Mesenchymal stem cell (in vitro differentiated cells and primary cell): ENCODE measurements around the gene PRKAG1.

Source experiments
- DNase-seq: peaks from one replicate; pipeline ENCODE4 v3.0.0-alpha.2; 2013
- H2AFZ ChIP-seq: one replicate; pipeline ENCODE4 v1.6.1; 2013; ENCODE audit warnings: low read depth, mild to moderate bottlenecking, control low read depth, inconsistent platforms, low read length, moderate library complexity
- H2AK5ac ChIP-seq: 2 replicates; pipeline ENCODE4 v1.6.1; 2013; ENCODE audit warnings: low read length, moderate library complexity, mild to moderate bottlenecking, inconsistent platforms; ENCODE audit not compliant: severe bottlenecking
- H2BK120ac ChIP-seq: one replicate; pipeline ENCODE4 v1.6.1; 2013; ENCODE audit warnings: low read depth, mild to moderate bottlenecking, inconsistent platforms, low read length, moderate library complexity
- H2BK12ac ChIP-seq, 2 experiments: one replicate each; pipeline ENCODE4 v1.6.1; 2013; ENCODE audit warnings: inconsistent platforms in 2 of 2, low read length in 2 of 2, mild to moderate bottlenecking in 2 of 2, moderate library complexity in 2 of 2, control low read depth in 1 of 2
- H2BK15ac ChIP-seq: one replicate; pipeline ENCODE4 v1.6.1; 2013; ENCODE audit warnings: mild to moderate bottlenecking, low read depth, inconsistent platforms; ENCODE audit not compliant: poor library complexity, severe bottlenecking
- H2BK5ac ChIP-seq: 2 replicates; pipeline ENCODE4 v1.6.1; 2013; ENCODE audit warnings: low read depth, mild to moderate bottlenecking, low read length, control low read depth, inconsistent platforms; ENCODE audit not compliant: poor library complexity, severe bottlenecking
- H3K14ac ChIP-seq, 2 experiments: one replicate each; pipeline ENCODE4 v1.6.1; 2013; ENCODE audit warnings: inconsistent platforms in 2 of 2, low read length in 2 of 2, control low read depth in 1 of 2, mild to moderate bottlenecking in 1 of 2, moderate library complexity in 1 of 2
- H3K18ac ChIP-seq, 2 experiments: one replicate each; pipeline ENCODE4 v1.6.1; 2013; ENCODE audit warnings: inconsistent platforms in 2 of 2, low read length in 2 of 2, control low read depth in 1 of 2, low read depth in 1 of 2, mild to moderate bottlenecking in 1 of 2
- H3K23ac ChIP-seq, 2 experiments: one replicate each; pipeline ENCODE4 v1.6.1; 2013; ENCODE audit warnings: inconsistent platforms in 2 of 2, low read length in 2 of 2, mild to moderate bottlenecking in 2 of 2, moderate library complexity in 2 of 2, control low read depth in 1 of 2
- H3K27ac ChIP-seq: 2 replicates; pipeline ENCODE4 v1.5.1; 2013; ENCODE audit warnings: mild to moderate bottlenecking, moderate library complexity, low read length, control low read depth, inconsistent platforms; ENCODE audit not compliant: poor library complexity, severe bottlenecking
- H3K27me3 ChIP-seq, 2 experiments: 2 replicates each; pipeline versions ENCODE4 v1.6.1 to v1.7.0; 2013; ENCODE audit warnings: low read length in 2 of 2, mild to moderate bottlenecking in 2 of 2, moderate library complexity in 2 of 2, control low read depth in 1 of 2, inconsistent platforms in 1 of 2; ENCODE audit not compliant: control insufficient read depth in 1 of 2, insufficient read depth in 1 of 2
- H3K36me3 ChIP-seq, 2 experiments: 2 replicates each; pipeline versions ENCODE4 v1.6.1 to v1.7.0; 2013; ENCODE audit warnings: low read length in 2 of 2, control low read depth in 1 of 2, inconsistent platforms in 1 of 2, low read depth in 1 of 2, mild to moderate bottlenecking in 1 of 2; ENCODE audit not compliant: insufficient read depth in 2 of 2, control insufficient read depth in 1 of 2
- H3K4ac ChIP-seq, 2 experiments: one replicate each; pipeline ENCODE4 v1.6.1; 2013; ENCODE audit warnings: inconsistent platforms in 2 of 2, low read length in 2 of 2, mild to moderate bottlenecking in 2 of 2, moderate library complexity in 2 of 2, control low read depth in 1 of 2, low read depth in 1 of 2
- H3K4me1 ChIP-seq: 2 replicates; pipeline ENCODE4 v1.6.1; 2013; ENCODE audit warnings: low read depth, low read length, control low read depth; ENCODE audit not compliant: control insufficient read depth, insufficient read depth
- H3K4me2 ChIP-seq: 2 replicates; pipeline ENCODE4 v1.6.1; 2013; ENCODE audit warnings: low read length, mild to moderate bottlenecking, inconsistent platforms; ENCODE audit not compliant: poor library complexity, severe bottlenecking
- H3K4me3 ChIP-seq, 2 experiments: 2 replicates each; pipeline versions ENCODE4 v1.5.1 to v1.7.0; 2013; ENCODE audit warnings: low read length in 2 of 2, mild to moderate bottlenecking in 2 of 2, control low read depth in 1 of 2, low read depth in 1 of 2; ENCODE audit not compliant: insufficient read depth in 1 of 2
- H3K79me1 ChIP-seq: replicated peaks from 2 replicates; pipeline ENCODE4 v1.6.1; 2013; ENCODE audit warnings: mild to moderate bottlenecking, control low read depth, low read length, inconsistent platforms; ENCODE audit not compliant: poor library complexity, severe bottlenecking
- H3K9ac ChIP-seq: 2 replicates; pipeline ENCODE4 v1.7.0; 2013; ENCODE audit warnings: mild to moderate bottlenecking, low read length, moderate library complexity
- H3K9me3 ChIP-seq: 2 replicates; pipeline ENCODE4 v1.7.0; 2013; ENCODE audit warnings: mild to moderate bottlenecking, low read length; ENCODE audit not compliant: control insufficient read depth
- H4K8ac ChIP-seq: one replicate; pipeline ENCODE4 v1.6.1; 2013; ENCODE audit warnings: inconsistent platforms, mild to moderate bottlenecking, low read length, moderate library complexity
- H4K91ac ChIP-seq: one replicate; pipeline ENCODE4 v1.6.1; 2013; ENCODE audit warnings: mild to moderate bottlenecking, low read length, inconsistent platforms
- whole genome bisulfite sequencing: methylation state at CpG from one replicate; pipeline ENCODE4 v1.1.7; 2013; ENCODE audit warnings: mixed read lengths; 5-methylcytosine and 5-hydroxymethylcytosine counted together

The PRKAG1 gene

GRCh38 chr12:49059045-49059298, 40.4 kb upstream of the PRKAG1 start:
- H4K8ac ChIP-seq = no peak overlapping the region
- no peaks in the 10 kb centered on the region for H3K9me3 ChIP-seq
- no peak overlapping the region for H2BK120ac ChIP-seq
- no peak for DNase-seq
- peak overlapping the region; percentile 94 to 96 for H3K4me3 ChIP-seq
- peak overlapping the region in 1 of 2 experiments; percentile 98 for H3K18ac ChIP-seq
- no peak overlapping the region for H4K91ac ChIP-seq
- H3K4me2 ChIP-seq = peak overlapping the region; percentile 84
- no peak overlapping the region for H2BK15ac ChIP-seq
- H2AK5ac ChIP-seq = no peak overlapping the region
- H2BK5ac ChIP-seq = no peak overlapping the region
- peak overlapping the region; percentile 47 to 99 for H3K4ac ChIP-seq
- H3K23ac ChIP-seq = no peak overlapping the region
- H3K4me1 ChIP-seq = peaks cover 23% of the 10 kb centered on the region
- peak overlapping the region; percentile 66 for H3K27ac ChIP-seq
- no peak overlapping the region for H2AFZ ChIP-seq
- peaks cover 10 to 15% of the 10 kb centered on the region in 2 experiments for H3K36me3 ChIP-seq
- H3K27me3 ChIP-seq = no peaks in the 10 kb centered on the region
- peaks cover 8% of the 10 kb centered on the region for H3K79me1 ChIP-seq
- peak overlapping the region in 1 of 2 experiments; percentile 41 for H3K14ac ChIP-seq
- H3K9ac ChIP-seq = peak overlapping the region; percentile 97
- no peak overlapping the region for H2BK12ac ChIP-seq
- 0% methylated on average over 1 of the region's 1 CpG for WGBS

DNA sequence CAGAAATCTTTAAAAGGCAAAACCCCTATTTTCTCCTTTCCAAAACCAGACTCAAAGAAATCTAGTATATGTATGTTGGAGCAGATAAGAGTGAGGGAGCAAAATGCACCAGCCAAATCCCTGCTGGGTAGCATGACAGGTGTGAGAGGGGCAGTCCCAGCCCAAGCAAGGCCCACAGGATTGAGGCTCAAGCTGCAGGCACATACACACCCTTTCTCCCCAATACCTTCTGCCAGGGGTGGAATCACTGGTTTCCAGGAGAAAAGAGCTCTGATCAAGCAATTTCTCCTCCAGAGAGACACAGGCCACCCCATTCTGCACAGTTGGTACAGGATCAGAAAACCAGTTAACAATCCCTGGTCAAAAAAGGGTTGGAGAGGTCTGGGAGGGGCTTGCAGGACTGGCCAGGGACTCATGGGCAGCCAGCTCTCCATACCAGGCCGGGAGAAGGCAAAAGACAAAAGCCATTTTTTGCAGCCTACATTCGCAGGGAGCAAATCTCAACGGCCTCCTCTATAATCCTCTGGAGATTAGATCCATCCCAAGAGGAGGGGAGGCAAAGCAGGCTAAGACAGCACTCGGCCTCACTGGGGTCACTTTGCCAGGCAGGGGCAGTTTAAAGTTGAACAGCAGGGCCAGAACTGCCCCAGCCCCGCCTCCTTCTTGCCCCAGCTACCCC, 39.9 kb upstream of the PRKAG1 start:
- H3K27me3 ChIP-seq = no peaks in the 10 kb centered on the region
- no peak overlapping the region for H2AK5ac ChIP-seq
- H3K4me2 ChIP-seq = peak overlapping the region; percentile 84
- peak overlapping the region; percentile 94 to 96 for H3K4me3 ChIP-seq
- WGBS = 2% methylated on average over 5 of the region's 5 CpGs
- no peak overlapping the region for H2BK120ac ChIP-seq
- H3K18ac ChIP-seq = no peak overlapping the region
- H2BK12ac ChIP-seq = no peak overlapping the region
- H3K23ac ChIP-seq = no peak overlapping the region
- H3K9ac ChIP-seq = peak overlapping the region; percentile 97
- peak overlapping the region; percentile 66 for H3K27ac ChIP-seq
- H3K4ac ChIP-seq = peak overlapping the region in 1 of 2 experiments; percentile 43
- H4K91ac ChIP-seq = no peak overlapping the region
- H3K36me3 ChIP-seq = peaks cover 14 to 20% of the 10 kb centered on the region in 2 experiments
- H3K4me1 ChIP-seq = peaks cover 27% of the 10 kb centered on the region
- no peak overlapping the region for H2BK5ac ChIP-seq
- no peak for DNase-seq
- H3K14ac ChIP-seq = peak overlapping the region in 1 of 2 experiments; percentile 41
- no peak overlapping the region for H2BK15ac ChIP-seq
- H3K9me3 ChIP-seq = no peaks in the 10 kb centered on the region
- peaks cover 8% of the 10 kb centered on the region for H3K79me1 ChIP-seq
- H4K8ac ChIP-seq = no peak overlapping the region
- H2AFZ ChIP-seq = no peak overlapping the region

- H2BK5ac ChIP-seq = no peak overlapping the region
- H3K27ac ChIP-seq = no peak overlapping the region
- H2BK12ac ChIP-seq = no peak overlapping the region
- H2BK120ac ChIP-seq = no peak overlapping the region
- H2AK5ac ChIP-seq = no peak overlapping the region
- peak overlapping the region; percentile 84 for H3K4me2 ChIP-seq
- no peak overlapping the region for H3K18ac ChIP-seq
- peak; percentile 34 for DNase-seq
- peaks cover 20 to 26% of the 10 kb centered on the region in 2 experiments for H3K36me3 ChIP-seq
- no peak overlapping the region for H2AFZ ChIP-seq
- H3K4me3 ChIP-seq = peak overlapping the region; percentile 53 to 96
- no peak overlapping the region for H4K8ac ChIP-seq
- 41% methylated on average over 4 of the region's 4 CpGs for whole genome bisulfite sequencing
- no peak overlapping the region for H4K91ac ChIP-seq
- H3K9me3 ChIP-seq = no peaks in the 10 kb centered on the region
- H3K23ac ChIP-seq = peak overlapping the region in 1 of 2 experiments; percentile 53
- H3K4ac ChIP-seq = no peak overlapping the region
- H2BK15ac ChIP-seq = no peak overlapping the region
- H3K14ac ChIP-seq = peak overlapping the region in 1 of 2 experiments; percentile 69
- peak overlapping the region; percentile 97 for H3K9ac ChIP-seq
- peaks cover 12% of the 10 kb centered on the region for H3K79me1 ChIP-seq
- no peaks in the 10 kb centered on the region for H3K27me3 ChIP-seq
- H3K4me1 ChIP-seq = peaks cover 30% of the 10 kb centered on the region
Observed at GRCh38 chr12:49057888-49058287, 39.3 kb upstream of the PRKAG1 start.

DNA sequence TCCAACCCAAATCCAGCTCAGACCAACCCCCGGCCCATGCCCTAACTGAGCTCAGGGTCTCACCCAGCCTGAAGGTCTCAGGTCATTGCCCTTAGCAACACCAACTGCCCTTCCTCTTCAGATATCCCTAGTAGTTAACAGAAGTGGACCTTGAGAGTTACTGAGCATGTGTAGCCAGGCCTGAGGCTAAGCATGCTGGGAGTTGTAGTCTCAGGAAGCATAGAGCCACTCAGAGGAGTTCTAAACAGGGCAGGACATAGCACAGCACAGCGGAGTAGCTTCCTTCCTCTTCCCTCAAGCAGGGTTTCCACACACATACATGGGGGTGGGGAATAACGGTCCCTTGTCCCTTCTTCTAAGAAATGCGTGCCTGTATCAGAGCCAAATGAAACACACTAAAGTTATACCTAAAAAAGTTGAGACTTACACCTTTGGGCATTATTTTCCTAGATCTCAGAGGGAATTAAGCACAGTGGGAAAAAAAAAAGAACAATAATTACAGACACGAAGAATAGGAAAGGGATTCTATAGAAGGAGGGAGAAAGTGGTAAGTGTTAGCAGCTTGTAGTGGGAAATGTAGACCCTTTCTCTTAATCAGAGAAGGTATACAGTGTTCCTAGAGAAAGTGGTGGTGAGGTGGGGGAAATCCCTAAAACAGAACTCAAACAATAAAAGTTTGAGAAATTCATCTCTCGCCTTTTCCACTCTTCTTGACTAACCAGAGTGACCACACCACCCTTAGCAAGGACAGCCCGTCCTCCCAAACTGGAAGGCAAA, 37.6 kb upstream of the PRKAG1 start:
- peaks cover 38 to 43% of the 10 kb centered on the region in 2 experiments for H3K36me3 ChIP-seq
- WGBS = 63% methylated on average over 6 of the region's 7 CpGs

More for the DNA sequence above, 37.6 kb upstream of the PRKAG1 start:
- H3K9me3 ChIP-seq = no peaks in the 10 kb centered on the region
- peak overlapping the region; percentile 17 for H3K4me2 ChIP-seq
- H2AFZ ChIP-seq = no peak overlapping the region
- H3K27ac ChIP-seq = no peak overlapping the region
- peaks cover 31% of the 10 kb centered on the region for H3K4me1 ChIP-seq
- H3K4me3 ChIP-seq = peak overlapping the region in 1 of 2 experiments; percentile 96
- H4K8ac ChIP-seq = no peak overlapping the region
- H3K18ac ChIP-seq = no peak overlapping the region
- H3K4ac ChIP-seq = no peak overlapping the region
- peak; percentile 91 for DNase-seq
- H2AK5ac ChIP-seq = no peak overlapping the region
- no peak overlapping the region for H3K14ac ChIP-seq
- H2BK15ac ChIP-seq = no peak overlapping the region
- H3K79me1 ChIP-seq = peaks cover 22% of the 10 kb centered on the region
- peak overlapping the region; percentile 97 for H3K9ac ChIP-seq
- H3K27me3 ChIP-seq = no peaks in the 10 kb centered on the region
- H2BK12ac ChIP-seq = no peak overlapping the region
- H4K91ac ChIP-seq = no peak overlapping the region
- no peak overlapping the region for H2BK5ac ChIP-seq
- no peak overlapping the region for H2BK120ac ChIP-seq
- H3K23ac ChIP-seq = no peak overlapping the region
